ENCODE measurements around the gene AFF3. TPM values are rescaled to one million over a fixed set of nuclear protein-coding genes. Genes with fewer than 3 reads are reported as not detected.

The AFF3 gene
- total RNA-seq, 1 experiment from 2014 or later: 0.22 TPM

DNA sequence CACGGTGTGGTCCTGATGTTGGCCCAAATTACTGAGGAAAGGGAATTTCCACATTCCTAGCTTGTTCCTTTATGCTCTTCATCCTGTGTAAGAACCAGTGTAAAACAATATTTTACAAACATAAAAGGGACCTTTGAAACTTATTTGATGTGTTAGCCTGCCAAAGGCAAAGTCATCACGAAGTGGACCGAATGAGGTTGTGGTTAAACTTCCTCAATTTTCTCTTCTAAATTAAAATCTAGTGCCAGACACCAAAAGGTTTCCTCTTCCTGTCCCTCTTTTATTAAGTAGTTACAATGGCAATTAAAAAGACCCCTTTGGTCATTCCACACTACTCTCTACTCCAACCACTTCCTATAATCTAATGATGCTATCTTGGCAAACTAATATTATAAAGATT, 279.8 kb downstream of the AFF3 start:
- WGBS (ENCODE audit: extremely low coverage, insufficient read length, low lambda C conversion rate): no CpG with 5 or more reads among the region's 3 CpGs
- H2BK120ac ChIP-seq (ENCODE audit: low read depth, low read length, poor library complexity, severe bottlenecking): no peak overlapping the region
- no peak overlapping the region for H2BK5ac ChIP-seq (ENCODE audit: insufficient read length, low read length)
- no peak overlapping the region for H3K23ac ChIP-seq (ENCODE audit: insufficient read length, low read depth, low read length)
- no peaks in the 10 kb centered on the region for H3K79me2 ChIP-seq (ENCODE audit: insufficient read depth, low read length)
- H4K91ac ChIP-seq (ENCODE audit: insufficient read length, low read depth, low read length): no peak overlapping the region
- no peak overlapping the region for H3T11ph ChIP-seq (ENCODE audit: low read length)
- no peak overlapping the region for H3K27ac ChIP-seq (ENCODE audit: insufficient read length, low read depth, low read length)
- TF ChIP-seq, protein P1, sequence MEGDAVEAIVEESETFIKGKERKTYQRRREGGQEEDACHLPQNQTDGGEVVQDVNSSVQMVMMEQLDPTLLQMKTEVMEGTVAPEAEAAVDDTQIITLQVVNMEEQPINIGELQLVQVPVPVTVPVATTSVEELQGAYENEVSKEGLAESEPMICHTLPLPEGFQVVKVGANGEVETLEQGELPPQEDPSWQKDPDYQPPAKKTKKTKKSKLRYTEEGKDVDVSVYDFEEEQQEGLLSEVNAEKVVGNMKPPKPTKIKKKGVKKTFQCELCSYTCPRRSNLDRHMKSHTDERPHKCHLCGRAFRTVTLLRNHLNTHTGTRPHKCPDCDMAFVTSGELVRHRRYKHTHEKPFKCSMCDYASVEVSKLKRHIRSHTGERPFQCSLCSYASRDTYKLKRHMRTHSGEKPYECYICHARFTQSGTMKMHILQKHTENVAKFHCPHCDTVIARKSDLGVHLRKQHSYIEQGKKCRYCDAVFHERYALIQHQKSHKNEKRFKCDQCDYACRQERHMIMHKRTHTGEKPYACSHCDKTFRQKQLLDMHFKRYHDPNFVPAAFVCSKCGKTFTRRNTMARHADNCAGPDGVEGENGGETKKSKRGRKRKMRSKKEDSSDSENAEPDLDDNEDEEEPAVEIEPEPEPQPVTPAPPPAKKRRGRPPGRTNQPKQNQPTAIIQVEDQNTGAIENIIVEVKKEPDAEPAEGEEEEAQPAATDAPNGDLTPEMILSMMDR (conservative IDR thresholded peaks at IDR 0.05): no peak
- Mint-ChIP-seq H3K27ac (no peak overlapping the region), H3K27me3 (ENCODE audit: low read depth) (peaks cover under 1% of the 10 kb centered on the region; the same call in 1 of the 2 replicates), H3K9me3 (no peaks in the 10 kb centered on the region), H3K36me3 (ENCODE audit: insufficient read depth in 1 of 3, low read depth in 3 of 3) (no peaks in the 10 kb centered on the region), H3K4me1 (peaks cover 3 to 4% of the 10 kb centered on the region in 2 experiments; a peak in 1 of 4 replicates), H3K4me3 (no peak overlapping the region)
- no peaks in the 10 kb centered on the region for H3K23me2 ChIP-seq (ENCODE audit: insufficient read length, low read depth, low read length, poor library complexity, severe bottlenecking)
- no peaks in the 10 kb centered on the region for H4K20me1 ChIP-seq (ENCODE audit: control insufficient read depth, insufficient read depth, insufficient read length)
- no peak overlapping the region for H4K8ac ChIP-seq (replicated peaks; ENCODE audit: insufficient read length, low read depth, low read length)
- H3K56ac ChIP-seq (ENCODE audit: insufficient read length, low read depth, low read length): no peak overlapping the region
- H3K18ac ChIP-seq (ENCODE audit: insufficient read length, low read depth, low read length): no peak overlapping the region
- no peak overlapping the region for H2BK12ac ChIP-seq (ENCODE audit: insufficient read length, low read depth, low read length)
- H3K14ac ChIP-seq (ENCODE audit: insufficient read depth, low read length): no peak overlapping the region
- H3K79me1 ChIP-seq (ENCODE audit: insufficient read depth, low read depth, low read length, poor library complexity, severe bottlenecking): no peaks in the 10 kb centered on the region
- H3K9me3 ChIP-seq (ENCODE audit: control insufficient read depth, low read depth, low read length): no peaks in the 10 kb centered on the region
- H2AFZ ChIP-seq (ENCODE audit: low read length): no peak overlapping the region
- no peaks in the 10 kb centered on the region for H3K27me3 ChIP-seq (ENCODE audit: insufficient read depth, low read length)
- no peak overlapping the region for H2BK20ac ChIP-seq (ENCODE audit: low read depth, low read length, poor library complexity, severe bottlenecking)
- no peak overlapping the region for H3K9ac ChIP-seq (ENCODE audit: extremely low read depth, insufficient read length, low read length)
- H3K4ac ChIP-seq (ENCODE audit: low read depth, low read length): no peak overlapping the region
- no peak overlapping the region for H3K4me2 ChIP-seq (ENCODE audit: insufficient read depth, insufficient read length, low read length)
- H2BK15ac ChIP-seq (ENCODE audit: low read depth, low read length): no peak overlapping the region
- no peak overlapping the region for H4K5ac ChIP-seq (ENCODE audit: insufficient read length, low read depth, low read length)
- no peak for DNase-seq
- no peak overlapping the region for H2AK5ac ChIP-seq (ENCODE audit: insufficient read length, low read length)
- H3K4me1 ChIP-seq (ENCODE audit: insufficient read depth, low read length): no peaks in the 10 kb centered on the region
